ENCODE measurements around the gene GPR143.

GPR143 gene

DNA sequence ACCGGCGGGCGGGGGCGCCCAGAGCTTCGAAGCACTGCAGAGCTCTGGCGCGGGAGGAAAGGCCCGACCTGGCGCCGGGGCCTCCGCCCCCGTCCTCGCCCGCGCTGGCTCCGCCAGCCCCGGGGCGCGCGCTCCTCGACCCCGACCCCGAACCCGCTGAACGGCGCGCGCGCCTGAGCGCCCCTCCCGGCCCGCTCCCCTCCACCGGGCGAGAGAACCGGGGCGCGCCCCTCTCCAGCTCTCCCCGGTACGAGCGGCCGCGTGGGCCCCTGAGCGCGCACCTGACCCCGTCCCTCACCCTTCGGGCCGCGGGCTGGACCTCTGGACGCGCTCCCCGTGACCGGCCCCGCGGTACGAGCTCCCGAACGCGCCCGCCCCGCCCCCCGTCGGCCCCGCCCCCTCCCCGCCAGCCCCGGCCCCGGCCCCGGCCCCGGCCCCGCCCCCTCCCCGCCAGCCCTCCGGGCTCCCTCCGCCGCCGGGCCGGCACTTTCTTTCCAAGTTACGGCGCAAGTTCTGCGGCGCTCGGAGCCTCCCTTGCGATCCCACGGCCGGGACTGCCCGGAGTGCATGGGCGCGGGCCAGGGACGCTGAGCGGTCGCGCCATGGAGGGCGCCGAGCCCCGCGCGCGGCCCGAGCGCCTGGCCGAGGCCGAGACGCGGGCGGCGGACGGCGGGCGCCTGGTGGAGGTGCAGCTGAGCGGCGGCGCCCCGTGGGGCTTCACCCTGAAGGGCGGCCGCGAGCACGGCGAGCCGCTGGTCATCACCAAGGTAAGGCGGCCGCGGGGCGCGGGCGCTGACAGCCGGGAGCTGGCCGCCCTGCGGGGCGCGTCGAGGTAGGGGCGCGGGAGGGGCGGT is 20.5 kb upstream of the GPR143 start, which contains the start of gene SHROOM2:
Gene SHROOM2, plus strand, starts transcription at position 486 of the 854 bp plus-strand sequence. Its CDS starts 117 bp downstream, at position 603.
- TF ChIP-seq, protein P1, sequence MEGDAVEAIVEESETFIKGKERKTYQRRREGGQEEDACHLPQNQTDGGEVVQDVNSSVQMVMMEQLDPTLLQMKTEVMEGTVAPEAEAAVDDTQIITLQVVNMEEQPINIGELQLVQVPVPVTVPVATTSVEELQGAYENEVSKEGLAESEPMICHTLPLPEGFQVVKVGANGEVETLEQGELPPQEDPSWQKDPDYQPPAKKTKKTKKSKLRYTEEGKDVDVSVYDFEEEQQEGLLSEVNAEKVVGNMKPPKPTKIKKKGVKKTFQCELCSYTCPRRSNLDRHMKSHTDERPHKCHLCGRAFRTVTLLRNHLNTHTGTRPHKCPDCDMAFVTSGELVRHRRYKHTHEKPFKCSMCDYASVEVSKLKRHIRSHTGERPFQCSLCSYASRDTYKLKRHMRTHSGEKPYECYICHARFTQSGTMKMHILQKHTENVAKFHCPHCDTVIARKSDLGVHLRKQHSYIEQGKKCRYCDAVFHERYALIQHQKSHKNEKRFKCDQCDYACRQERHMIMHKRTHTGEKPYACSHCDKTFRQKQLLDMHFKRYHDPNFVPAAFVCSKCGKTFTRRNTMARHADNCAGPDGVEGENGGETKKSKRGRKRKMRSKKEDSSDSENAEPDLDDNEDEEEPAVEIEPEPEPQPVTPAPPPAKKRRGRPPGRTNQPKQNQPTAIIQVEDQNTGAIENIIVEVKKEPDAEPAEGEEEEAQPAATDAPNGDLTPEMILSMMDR (IDR thresholded peaks at IDR 0.05; ENCODE audit: control insufficient read depth, extremely low read depth, insufficient read depth), result no peak
- DNase-seq (ENCODE audit: low read depth), result no peak
- H3K4me3 ChIP-seq (ENCODE audit: low read depth, low read length), result peak within 1 kb of the TSS; percentile 64

DNA sequence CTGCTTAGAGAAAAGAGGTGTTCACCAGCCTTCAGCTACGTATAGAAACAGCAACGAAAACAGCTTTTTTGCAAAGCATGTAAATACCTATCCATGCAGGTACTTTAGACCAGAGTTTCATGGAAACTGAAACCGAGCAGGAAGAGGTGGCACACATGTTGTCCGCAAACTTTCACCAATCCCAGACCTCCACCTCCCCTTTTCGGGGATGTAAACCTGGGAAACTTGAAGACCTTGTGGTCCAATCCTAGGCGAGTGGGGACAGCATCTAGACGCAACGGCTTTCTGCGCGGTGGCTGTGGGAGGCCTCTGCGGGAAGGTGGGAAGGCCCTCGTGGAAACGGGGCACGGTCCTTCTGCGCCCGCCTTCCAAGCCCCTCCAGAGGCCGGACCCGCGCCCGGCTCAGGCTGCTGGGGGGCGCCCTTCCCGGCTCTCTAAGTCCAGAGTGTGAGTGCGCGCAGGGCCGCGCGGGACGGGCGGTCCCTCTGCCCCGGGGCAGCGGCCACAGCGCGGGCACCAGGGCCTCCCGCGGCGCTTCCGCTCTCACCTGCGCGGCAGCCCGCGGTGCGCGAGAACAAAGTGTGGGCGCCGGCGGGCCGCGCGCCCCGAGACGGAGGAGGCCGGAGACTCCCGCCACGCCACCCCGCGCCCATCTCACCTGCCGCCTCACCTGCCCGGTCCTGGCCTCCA is 19.8 kb upstream of the GPR143 start:
- TF ChIP-seq, protein P1 (IDR thresholded peaks at IDR 0.05; ENCODE audit: control insufficient read depth, extremely low read depth, insufficient read depth), result no peak
- no peak for DNase-seq (ENCODE audit: low read depth)
- H3K4me3 ChIP-seq (ENCODE audit: low read depth, low read length), result peak overlapping the region; percentile 64

DNA sequence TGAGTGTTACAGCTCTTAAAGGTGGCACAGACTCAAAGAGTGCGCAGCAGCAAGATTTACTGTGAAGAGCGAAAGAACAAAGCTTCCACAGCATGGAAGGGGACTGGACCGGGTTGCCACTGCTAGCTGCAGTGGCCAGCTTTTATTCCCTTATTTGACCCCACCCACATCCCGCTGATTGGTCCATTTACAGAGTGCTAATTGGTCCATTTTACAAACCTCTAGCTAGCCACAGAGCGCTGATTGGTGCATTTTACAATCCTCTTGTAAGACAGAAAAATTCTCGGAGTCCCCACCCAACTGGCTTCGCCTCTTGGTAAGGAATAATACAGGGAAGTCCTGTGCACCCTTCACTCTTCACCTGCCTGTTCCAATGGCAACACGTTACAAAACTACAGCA is 18.7 kb upstream of the GPR143 start:
- H3K4me3 ChIP-seq (ENCODE audit: low read depth, low read length), result no peak overlapping the region
- no peak for DNase-seq (ENCODE audit: low read depth)
- TF ChIP-seq, protein P1 (IDR thresholded peaks at IDR 0.05; ENCODE audit: control insufficient read depth, extremely low read depth, insufficient read depth), result no peak

DNA sequence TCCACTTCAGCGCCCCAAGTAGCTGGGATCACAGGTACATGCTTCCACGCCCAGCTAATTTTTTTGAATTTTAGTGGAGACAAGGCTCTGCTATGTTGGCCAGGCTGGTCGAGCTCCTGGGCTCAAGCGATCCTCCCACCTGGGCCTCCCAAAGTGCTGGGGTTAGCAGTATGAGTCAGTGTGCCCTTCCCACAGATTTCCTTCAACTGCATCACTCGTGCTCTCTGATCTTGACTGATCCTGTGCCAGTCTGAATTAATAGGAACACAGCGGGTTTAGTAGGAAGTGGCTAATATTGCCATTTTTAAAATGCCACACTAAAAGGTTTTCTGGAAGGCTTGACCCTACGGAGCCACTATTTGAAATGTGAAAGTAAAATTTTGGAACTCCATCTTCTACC is 16.3 kb upstream of the GPR143 start:
- no peak overlapping the region for H3K4me3 ChIP-seq (ENCODE audit: low read depth, low read length)
- no peak for DNase-seq (ENCODE audit: low read depth)
- TF ChIP-seq, protein P1 (IDR thresholded peaks at IDR 0.05; ENCODE audit: control insufficient read depth, extremely low read depth, insufficient read depth), result no peak

DNA sequence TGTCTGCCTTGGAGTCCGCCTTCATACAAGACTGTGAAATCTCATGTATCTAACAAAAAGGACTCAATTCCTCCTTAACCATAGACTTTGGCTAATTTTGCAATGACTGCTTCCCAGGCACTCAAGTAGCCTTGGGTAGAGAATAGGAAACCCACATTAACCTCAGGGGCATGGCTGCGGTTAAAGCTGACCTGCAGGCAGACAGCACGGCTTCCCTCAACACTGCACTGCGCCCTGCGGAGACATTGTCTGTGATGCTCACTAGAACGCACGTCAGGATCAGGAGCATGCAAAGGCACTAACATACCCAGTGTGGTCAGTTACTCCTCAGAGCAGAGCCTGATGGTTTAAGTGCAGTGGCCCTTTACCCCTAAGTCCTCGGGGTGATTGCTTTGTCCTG is 10.3 kb upstream of the GPR143 start:
- DNase-seq (ENCODE audit: low read depth), result no peak
- TF ChIP-seq, protein P1 (IDR thresholded peaks at IDR 0.05; ENCODE audit: control insufficient read depth, extremely low read depth, insufficient read depth), result no peak
- H3K4me3 ChIP-seq (ENCODE audit: low read depth, low read length), result no peak overlapping the region

DNA sequence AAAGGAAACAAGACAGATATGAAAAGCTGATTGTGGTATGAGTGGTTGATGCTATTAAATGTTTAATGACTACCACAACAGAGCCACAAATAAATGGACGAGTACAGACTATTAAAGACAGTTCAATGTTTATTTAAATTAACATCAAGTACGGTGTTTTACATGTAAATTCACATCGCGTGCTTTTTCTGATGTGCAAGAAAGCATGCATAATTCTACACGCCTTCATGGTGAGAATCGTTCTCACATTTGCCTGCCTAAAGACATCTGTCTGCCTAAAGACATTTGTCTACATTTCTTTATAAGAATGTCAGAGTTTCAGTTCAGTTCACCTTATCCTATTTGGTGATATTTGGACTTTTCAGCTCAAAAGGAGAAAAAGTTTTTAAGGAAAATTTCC is 7.3 kb upstream of the GPR143 start:
- DNase-seq (ENCODE audit: low read depth), result no peak
- H3K4me3 ChIP-seq (ENCODE audit: low read depth, low read length), result no peak overlapping the region
- TF ChIP-seq, protein P1 (IDR thresholded peaks at IDR 0.05; ENCODE audit: control insufficient read depth, extremely low read depth, insufficient read depth), result no peak
